ACHN (cell line): ENCODE data around the gene MYB.

Experiments
- DNase-seq: peaks from one replicate; pipeline ENCODE4 v3.0.0-alpha.2; 2015
- in situ Hi-C: cut with HindIII; loops from 2 replicates; pipeline ENCODE4 v1.10.0; 2017; ENCODE audit warnings: low sequenced_read_pairs, low pct_ligation_motif_present, low pct_unique_long_range_greater_than_20kb

MYB gene

DNA sequence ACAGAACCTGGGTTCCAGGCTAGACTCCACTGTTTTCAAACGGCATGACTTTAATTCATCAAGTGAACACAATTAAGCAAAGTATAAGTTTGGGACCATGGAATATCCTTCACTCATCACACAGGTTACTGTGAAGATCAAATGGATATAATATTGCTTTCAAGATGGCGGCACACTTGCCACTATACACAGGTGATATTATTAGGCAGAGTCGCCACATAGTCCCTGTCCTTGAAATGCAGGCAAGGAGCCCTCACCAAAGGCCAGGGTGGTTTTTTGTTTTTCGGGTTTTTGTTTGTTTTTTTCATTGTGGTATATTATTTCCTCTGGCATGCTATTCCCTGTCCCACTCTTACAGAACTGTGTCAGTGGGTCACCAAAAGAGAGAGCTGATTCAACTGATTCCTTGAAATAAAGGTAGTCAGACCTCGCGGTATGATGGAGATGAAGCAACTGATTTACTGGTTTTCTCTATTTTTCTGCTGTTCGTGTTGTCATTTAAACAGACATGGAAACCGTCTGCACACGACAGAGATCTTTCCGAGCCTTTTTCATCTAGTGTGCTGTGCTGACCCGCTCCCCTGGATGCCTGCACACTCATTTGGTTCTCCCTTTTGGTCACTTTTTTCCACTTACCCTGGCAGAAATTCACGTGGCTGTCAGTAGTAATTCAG, 29.7 kb downstream of the MYB start:
- in situ Hi-C loops, result no loop called here
- no peak for DNase-seq

DNA sequence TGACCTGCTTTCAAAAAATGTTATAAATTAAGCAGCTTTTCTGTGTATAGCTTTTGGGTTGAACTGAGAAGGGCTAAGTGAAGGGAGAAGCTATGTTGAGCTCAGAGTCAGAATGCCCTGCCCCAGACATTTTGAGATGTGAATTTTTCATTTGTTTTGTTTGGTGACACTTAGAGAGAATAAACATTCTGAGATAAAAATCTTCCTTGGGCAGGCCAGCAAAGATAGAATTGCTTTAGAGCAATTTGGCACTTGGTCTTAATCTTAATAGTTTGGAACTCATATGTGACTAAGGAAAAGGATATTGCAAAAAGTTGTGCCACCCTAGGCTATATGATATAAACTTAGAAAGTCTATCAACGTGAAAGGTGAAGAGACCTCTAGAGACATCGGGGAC, 30.2 kb downstream of the MYB start:
- in situ Hi-C loops, result no loop called here
- DNase-seq, result no peak

GRCh38 chr6:135212020-135212806, 31.1 kb downstream of the MYB start:
- DNase-seq, result no peak

GRCh38 chr6:135212935-135213334, 31.8 kb downstream of the MYB start:
- DNase-seq, result no peak
- in situ Hi-C loops, result no loop called here

More at GRCh38 chr6:135212020-135212806, 31.1 kb downstream of the MYB start:
- in situ Hi-C loops, result no loop called here

DNA sequence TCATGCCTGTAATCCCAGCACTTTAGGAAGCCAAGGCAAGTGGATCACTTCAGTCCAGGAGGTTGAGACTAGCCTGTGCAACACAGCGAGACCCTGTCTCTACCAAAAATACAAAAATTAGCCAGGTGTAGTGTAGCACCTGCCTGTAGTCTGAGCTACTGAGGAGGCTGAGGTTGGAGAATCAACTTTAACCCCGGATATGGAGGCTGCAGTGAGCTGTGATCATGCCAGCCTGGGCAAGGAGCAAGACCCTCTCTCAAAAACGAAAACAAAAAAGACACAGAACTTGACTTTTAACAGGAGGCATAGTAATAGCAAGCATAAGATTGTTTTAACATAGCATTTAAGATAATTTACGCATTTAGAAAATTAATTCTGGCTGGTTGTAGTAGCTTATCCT, 32.5 kb downstream of the MYB start:
- in situ Hi-C loops, result no loop called here
- DNase-seq, result no peak

DNA sequence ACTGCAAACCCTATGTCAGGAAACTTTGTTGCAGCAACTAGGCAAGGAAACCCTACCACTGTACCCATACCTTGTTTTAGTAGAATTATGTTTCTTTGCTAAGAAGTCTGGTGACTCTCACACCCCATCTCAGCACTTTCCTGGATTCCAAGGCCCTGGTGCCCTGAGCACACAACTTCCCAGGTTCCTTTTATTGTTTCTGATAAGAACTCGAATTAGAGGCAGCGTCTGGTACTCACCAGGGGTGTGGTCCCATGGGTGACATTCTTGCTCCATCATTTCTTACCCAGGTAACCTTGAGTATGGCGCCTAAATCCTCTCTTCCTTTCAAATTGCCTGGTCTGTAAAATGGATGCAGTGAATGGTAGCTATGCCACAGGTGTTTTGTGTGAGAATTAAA, 34.1 kb downstream of the MYB start:
- DNase-seq, result no peak
- in situ Hi-C loops, result no loop called here

GRCh38 chr6:135215563-135215962, 34.5 kb downstream of the MYB start:
- DNase-seq, result no peak

DNA sequence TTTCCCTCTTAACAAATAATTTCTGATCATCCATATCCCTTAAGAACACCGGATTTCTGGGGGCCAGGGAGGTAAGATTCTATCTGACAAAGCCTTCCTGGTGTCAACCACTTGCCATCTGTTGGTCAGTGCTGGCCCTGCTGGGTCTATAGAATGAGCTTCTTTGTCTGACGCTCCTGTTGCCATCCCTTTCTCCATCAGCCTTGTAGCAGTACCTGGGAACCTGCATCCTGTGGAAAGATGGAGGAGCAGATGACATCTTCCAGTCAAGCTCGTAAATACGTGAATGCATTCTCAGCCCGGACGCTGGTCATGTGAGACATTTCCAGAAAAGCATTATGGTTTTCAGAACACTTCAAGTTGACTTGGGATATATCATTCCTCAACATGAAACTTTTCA, 36.6 kb downstream of the MYB start:
- no peak for DNase-seq
- in situ Hi-C loops, result no loop called here

More at GRCh38 chr6:135215563-135215962, 34.5 kb downstream of the MYB start:
- in situ Hi-C loops, result no loop called here

GRCh38 chr6:135219346-135219745, 38.2 kb downstream of the MYB start:
- in situ Hi-C loops, result no loop called here
- DNase-seq, result no peak

DNA sequence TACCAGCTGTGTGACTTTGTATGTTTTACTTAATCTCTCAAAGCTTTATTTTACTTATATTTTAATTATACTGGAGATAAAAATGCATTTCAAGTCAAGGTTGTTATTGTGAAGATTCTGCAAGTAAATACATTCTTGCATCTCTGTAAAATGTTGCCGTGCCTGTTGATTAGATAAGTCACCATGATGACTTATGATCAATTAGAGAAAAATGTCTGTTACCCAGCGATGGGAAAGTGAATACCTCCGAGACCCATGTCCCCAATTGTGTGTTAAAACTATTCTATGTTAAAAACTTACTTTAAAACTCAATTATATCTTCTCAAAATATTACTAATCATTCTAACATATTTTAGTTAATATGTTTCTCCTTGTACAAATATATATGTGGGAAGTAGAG, 39.9 kb downstream of the MYB start:
- no peak for DNase-seq
- in situ Hi-C loops, result no loop called here

DNA sequence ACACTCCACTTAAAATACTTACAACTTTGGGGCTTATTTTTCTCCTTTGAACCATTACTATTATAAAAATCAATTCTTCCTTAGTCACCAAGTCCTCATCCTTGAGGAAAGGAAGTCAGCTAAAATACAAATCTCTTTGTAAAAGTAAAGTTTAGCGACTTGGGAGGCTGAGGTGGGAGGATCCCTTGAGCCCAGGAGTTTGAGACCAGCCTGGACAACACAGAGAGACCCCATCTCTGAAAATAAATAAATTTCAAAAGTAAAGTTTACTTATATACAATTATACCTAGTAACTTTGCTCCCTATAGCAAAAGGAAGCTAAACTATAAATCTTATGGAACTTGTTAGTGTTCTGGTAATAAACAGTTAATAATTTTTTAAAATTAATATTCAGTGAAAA, 40.4 kb downstream of the MYB start:
- in situ Hi-C loops, result no loop called here
- DNase-seq, result no peak

DNA sequence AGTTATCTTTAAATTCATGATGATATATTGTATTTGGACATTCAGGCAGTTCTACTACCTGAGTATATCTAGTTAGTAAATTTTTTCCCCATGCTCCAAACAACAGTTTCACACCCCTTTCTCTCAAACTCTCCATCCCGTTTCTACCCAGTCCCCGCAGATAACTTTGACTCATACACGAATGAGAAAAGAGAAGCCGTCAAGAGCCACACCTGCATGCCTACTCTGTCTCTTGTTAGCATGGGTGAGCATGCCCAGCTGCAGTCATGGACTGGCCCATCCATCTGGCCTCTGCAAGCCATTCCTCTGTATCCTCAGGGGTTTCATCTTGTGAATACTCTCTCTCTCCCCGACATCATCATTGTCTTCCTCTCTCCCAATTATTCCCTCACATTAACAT, 41.5 kb downstream of the MYB start:
- no peak for DNase-seq
- in situ Hi-C loops, result no loop called here

DNA sequence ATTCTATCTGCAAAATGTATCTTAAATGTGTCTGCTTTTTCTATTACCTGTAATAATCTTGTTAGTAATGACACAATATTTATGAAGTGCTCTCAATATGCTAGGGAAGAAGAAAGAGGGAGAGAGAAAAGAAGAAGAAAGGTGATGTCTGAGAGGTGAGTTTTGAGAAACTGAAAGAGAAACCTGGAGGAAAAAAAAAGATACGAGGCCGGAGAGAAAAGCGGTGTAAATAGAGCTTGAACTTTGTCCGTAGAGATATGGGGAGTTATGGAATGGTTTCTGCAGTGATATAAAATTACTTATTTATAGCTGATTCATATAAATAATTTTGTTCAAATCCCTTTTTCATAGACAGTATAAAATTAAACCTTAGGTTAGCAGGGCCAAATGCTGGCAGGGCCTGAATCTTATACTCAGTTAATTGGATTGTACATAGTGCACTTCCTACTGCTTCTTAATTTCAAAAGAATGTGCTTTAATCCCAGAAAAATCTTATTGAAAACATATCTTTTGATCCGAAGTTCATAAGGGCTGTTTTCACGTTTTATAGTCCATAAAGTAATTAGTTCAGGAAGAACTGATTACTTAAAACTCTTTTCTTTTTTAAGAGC, 43.0 kb downstream of the MYB start:
- in situ Hi-C loops, result no loop called here
- no peak for DNase-seq

- no peak for DNase-seq
- in situ Hi-C loops, result no loop called here
Measured at GRCh38 chr6:135225911-135226310, 44.8 kb downstream of the MYB start.

GRCh38 chr6:135226537-135226936, 45.4 kb downstream of the MYB start:
- in situ Hi-C loops, result no loop called here
- no peak for DNase-seq

- in situ Hi-C loops, result no loop called here
- no peak for DNase-seq
Measured at GRCh38 chr6:135227349-135227748, 46.2 kb downstream of the MYB start.

DNA sequence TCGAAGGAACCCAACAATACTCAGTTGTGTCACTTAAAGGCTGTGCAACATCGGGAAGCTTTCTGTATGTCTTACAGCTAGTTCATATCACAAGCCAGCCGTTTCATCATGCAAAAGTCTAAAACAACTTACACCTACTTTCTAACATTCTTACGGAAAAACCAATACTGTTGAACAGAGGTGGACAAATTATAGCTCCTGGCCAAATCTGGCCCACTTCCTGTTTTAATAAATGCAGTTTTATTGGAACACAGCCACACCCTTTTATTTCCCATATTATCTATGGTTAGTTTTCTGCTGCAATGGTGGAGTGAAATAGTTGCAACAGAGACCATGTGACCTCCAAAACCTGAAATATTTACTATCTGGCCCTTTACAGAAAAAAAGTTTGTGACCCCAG, 46.6 kb downstream of the MYB start:
- no peak for DNase-seq
- in situ Hi-C loops, result no loop called here

DNA sequence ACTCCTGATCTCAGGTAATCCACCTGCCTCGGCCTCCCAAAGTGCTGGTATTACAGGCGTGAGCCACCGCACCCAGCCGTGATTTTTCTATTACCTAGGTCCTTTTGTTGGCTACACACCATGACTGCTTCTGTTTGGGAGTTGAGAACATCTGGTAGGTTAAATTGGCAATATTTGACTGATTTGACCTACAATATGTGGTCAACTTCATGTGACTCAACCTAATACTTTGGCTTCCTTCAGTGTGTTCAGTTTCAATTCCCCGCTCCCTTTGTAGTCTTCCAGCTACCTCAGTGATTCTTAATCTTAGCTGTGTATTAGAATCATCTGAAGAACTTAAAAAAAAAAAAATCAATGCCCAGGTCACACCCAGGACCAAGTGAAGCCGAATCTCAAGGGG, 47.4 kb downstream of the MYB start:
- in situ Hi-C loops, result no loop called here

GRCh38 chr6:135229996-135230395, 48.9 kb downstream of the MYB start:
- DNase-seq, result no peak
- in situ Hi-C loops, result no loop called here

More for the DNA sequence above, 47.4 kb downstream of the MYB start:
- no peak for DNase-seq
